ENCODE results near the gene EHMT1.

EHMT1 gene

DNA sequence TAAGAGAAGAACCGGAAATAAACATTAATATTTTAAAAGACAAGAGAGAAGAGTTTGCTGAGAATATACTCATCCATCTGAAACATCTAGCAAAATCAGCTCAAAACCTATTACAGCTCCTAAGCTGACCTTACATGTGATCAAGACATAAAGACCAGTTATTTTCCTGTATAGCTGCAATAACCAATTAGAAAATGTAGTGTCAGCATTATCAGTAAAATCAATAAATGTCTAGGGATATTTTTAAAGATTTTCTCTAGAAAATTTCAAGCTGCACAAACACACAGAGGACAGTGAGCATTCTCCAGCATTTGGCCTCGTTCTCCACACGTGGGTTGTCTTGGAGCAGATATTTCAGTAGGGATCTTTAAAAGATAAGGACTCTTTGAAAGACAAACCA, 131.2 kb downstream of the EHMT1 start:
- ChIA-PET CTCF (no interaction called here), POLR2A (interaction anchor here (0.9 kb wide), 1 partner anchor 118 kb away, joined by 3 read pairs; no protein-coding TSS in a partner anchor)
- no peak for DNase-seq (ENCODE audit: extremely low spot score)
- TF ChIP-seq ELF4 (IDR thresholded peaks at IDR 0.05): no peak

DNA sequence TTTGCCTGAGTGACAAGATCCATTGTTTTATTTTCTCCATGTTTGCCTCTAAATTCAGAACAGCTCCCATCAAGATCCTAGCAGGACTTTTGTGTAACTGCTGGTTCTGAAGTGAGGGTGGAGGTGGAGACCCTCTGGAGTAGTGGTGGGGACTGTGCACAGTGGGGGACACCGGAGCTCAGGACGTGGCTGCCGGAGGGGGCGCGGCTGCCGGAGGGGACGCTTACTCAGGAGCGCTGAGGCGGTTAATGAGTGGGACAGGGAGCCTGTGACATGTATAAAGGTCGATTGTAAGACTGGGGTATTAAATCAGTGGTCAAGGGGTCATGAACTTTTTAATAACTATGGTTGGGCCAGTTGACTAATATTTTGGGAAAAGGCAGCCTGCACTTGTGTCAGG, 131.8 kb downstream of the EHMT1 start:
- ChIA-PET POLR2A (no interaction called here), CTCF (no interaction called here)
- no peak for DNase-seq (ENCODE audit: extremely low spot score)
- TF ChIP-seq CTBP1 (IDR thresholded peaks at IDR 0.05; ENCODE audit: borderline replicate concordance): no peak
- no peak for TF ChIP-seq FOXK2 (IDR thresholded peaks at IDR 0.05)
- TF ChIP-seq, protein P1, sequence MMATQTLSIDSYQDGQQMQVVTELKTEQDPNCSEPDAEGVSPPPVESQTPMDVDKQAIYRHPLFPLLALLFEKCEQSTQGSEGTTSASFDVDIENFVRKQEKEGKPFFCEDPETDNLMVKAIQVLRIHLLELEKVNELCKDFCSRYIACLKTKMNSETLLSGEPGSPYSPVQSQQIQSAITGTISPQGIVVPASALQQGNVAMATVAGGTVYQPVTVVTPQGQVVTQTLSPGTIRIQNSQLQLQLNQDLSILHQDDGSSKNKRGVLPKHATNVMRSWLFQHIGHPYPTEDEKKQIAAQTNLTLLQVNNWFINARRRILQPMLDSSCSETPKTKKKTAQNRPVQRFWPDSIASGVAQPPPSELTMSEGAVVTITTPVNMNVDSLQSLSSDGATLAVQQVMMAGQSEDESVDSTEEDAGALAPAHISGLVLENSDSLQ (IDR thresholded peaks at IDR 0.05): no peak

DNA sequence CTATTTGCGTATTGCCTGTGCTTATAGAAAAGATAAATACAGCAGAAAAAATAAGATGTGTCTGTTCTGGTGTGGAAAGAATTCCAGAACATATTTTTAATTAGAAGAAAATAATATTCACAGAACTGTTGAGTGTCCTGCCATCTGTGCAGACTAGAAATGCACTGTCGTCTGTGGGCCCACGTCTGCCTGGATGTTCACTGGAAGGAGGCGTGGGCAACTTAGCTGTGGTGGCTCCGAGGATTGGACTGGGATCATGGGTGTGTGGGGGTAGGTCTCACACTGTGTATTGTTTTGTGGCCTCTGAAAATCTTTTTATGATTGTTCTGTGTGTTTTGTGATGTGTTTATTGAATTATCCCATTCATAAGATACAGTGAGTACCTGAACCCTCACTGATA, 132.8 kb downstream of the EHMT1 start:
- CTCF ChIA-PET: no interaction called here
- POLR2A ChIA-PET: no interaction called here
- DNase-seq (ENCODE audit: extremely low spot score): no peak
- no peak for TF ChIP-seq FOXM1 (IDR thresholded peaks at IDR 0.05; ENCODE audit: borderline replicate concordance)
- TF ChIP-seq SUZ12 (IDR thresholded peaks at IDR 0.05): no peak
- TF ChIP-seq FOXA1 (IDR thresholded peaks at IDR 0.05): no peak
- no peak for TF ChIP-seq SP1 (IDR thresholded peaks at IDR 0.05)
- no peak for TF ChIP-seq LEF1 (IDR thresholded peaks at IDR 0.05; ENCODE audit: borderline replicate concordance)

DNA sequence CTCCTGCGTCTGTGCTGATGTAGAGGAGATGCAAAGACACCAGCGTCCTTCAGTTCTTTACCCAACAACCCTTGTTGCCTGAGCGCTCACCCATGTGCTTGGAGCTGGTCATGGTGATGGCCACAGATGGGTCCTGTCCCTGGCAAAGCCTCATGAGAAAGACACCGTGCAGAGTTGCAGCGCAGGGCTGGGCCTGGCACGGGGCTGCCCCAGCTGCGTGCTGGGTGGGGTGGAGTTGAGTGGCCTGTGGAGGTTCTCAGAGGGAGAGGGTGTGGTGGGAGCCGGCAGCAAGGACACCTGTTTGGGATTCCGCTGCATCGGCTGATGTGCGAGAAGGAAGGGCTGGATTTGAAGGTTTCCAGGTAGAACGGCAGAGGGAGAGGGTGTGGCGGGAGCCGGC, 133.6 kb downstream of the EHMT1 start:
- ChIA-PET CTCF (no interaction called here), POLR2A (no interaction called here)
- no peak for TF ChIP-seq ZNF384 (IDR thresholded peaks at IDR 0.05)
- TF ChIP-seq L3MBTL2 (conservative IDR thresholded peaks at IDR 0.05): no peak
- no peak for TF ChIP-seq NFRKB (IDR thresholded peaks at IDR 0.05)
- TF ChIP-seq SP1 (IDR thresholded peaks at IDR 0.05): no peak
- TF ChIP-seq FOXM1 (IDR thresholded peaks at IDR 0.05; ENCODE audit: borderline replicate concordance): no peak
- no peak for TF ChIP-seq ELF4 (IDR thresholded peaks at IDR 0.05)
- no peak for TF ChIP-seq ARNT (IDR thresholded peaks at IDR 0.05)
- no peak for TF ChIP-seq HDGF (IDR thresholded peaks at IDR 0.05; ENCODE audit: borderline replicate concordance)
- TF ChIP-seq TARDBP (IDR thresholded peaks at IDR 0.05): no peak
- TF ChIP-seq FOXA1 (IDR thresholded peaks at IDR 0.05): no peak
- TF ChIP-seq, protein P1 (IDR thresholded peaks at IDR 0.05): no peak
- no peak for DNase-seq (ENCODE audit: extremely low spot score)

DNA sequence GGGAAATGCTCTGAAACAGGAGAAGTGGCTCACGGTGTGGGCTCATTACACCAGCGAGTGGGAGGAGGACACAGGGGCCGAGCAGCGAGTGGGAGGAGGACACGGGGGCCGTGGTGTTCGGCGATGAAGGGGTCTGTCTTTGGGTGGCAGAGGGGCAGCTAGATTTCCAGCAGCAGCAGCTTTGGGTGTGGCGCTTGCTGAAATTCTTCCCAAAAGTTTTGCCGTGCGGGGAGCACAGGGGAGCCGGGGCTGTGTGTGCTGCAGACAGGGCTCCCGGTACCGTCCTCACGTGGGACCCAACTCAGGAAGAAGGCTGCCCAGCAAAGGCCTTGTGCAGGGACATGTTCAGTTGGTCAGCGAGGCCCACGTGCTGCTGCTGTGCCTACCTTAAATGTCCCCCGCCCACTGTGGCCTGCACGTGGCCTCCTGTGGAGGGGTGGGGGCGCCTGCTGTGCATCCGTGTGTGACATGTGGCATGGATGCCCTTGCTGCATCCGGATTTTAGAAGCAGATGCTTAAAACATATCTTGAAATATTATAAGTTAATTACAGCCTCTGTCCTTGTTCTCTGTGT, 134.5 kb downstream of the EHMT1 start:
- ChIA-PET POLR2A (no interaction called here), CTCF (no interaction called here)
- DNase-seq (ENCODE audit: extremely low spot score): no peak
- TF ChIP-seq ZNF384 (IDR thresholded peaks at IDR 0.05) (no peak), BHLHE40 (IDR thresholded peaks at IDR 0.05; ENCODE audit: borderline replicate concordance) (no peak)
- TF ChIP-seq, protein P1 (IDR thresholded peaks at IDR 0.05): no peak

DNA sequence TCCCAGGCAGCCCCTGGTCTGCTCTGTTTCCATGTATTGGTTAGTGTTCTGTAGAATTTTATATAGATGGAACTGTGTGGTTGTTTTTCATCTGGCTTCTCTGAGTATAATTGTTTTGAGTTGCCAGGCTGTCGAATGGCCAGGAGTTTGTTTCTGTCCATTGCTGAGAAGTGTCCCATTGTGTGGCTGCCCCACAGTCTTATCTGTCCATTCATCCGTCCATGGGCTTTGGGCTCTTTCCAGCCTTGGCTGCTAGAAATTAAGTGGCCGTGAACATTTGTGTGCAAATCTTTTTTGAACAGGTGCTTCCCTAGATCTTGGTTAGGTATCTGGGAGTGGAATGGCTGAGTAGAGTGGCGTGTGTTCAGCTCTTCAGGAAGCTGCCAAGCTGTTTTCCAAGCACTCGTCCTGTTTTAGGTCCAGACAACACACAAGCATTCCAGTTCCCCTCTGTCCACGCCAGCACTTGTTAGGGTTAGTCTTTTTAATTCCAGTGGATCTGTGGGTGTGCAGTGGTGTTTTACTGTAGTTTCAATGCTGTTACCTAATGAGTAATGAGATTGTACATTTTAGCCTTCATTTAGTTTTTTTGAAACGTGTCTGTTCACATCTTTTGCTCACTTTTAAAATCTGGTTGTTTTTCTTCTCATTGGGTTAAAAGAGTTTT, 136.6 kb downstream of the EHMT1 start:
- TF ChIP-seq, protein P1 (IDR thresholded peaks at IDR 0.05): no peak
- TF ChIP-seq FOXK2 (IDR thresholded peaks at IDR 0.05): no peak
- no peak for TF ChIP-seq BHLHE40 (IDR thresholded peaks at IDR 0.05; ENCODE audit: borderline replicate concordance)
- TF ChIP-seq L3MBTL2 (conservative IDR thresholded peaks at IDR 0.05): no peak
- no peak for TF ChIP-seq LEF1 (IDR thresholded peaks at IDR 0.05; ENCODE audit: borderline replicate concordance)
- TF ChIP-seq FOXA1 (IDR thresholded peaks at IDR 0.05): no peak
- no peak for TF ChIP-seq ARNT (IDR thresholded peaks at IDR 0.05)
- CTCF ChIA-PET: interaction anchor here (0.7 kb wide), 1 partner anchor 22 kb away, joined by 4 read pairs; no protein-coding TSS in a partner anchor
- POLR2A ChIA-PET: no interaction called here
- DNase-seq (ENCODE audit: extremely low spot score): no peak

DNA sequence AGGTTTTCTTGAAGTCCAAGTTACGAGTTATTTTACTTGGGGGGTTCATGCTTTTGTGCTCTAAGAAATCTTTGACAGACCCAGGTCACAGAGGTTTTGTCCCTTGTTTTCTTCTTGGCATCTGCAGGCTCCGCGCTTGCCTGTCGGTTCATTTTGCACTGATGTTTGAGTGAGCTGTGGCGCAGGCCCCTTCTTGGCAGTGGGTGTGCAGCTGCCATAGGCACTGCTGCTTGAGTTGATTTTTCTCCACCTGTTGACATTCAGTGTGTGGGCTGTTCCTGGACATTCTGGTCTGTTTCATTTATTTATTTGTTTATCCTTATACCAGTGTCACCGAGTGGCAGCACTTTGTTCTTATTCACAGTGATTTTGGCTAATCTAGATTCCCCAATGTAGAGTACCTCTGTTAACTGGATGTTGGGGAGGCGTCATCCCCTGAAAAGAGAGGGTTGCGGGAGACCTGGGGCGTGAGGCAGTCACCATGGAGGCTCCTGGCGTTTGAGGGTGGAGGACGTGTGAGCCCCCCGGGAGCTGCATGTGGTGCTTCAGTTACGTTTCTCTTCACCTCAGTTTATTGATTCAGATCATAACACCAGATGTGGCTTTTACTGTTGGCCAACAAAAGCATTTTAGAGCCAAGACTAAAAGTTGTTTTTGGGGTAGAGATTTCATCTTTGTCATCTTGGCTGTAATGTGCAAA, 137.4 kb downstream of the EHMT1 start:
- CTCF ChIA-PET: no interaction called here
- POLR2A ChIA-PET: no interaction called here
- no peak for DNase-seq (ENCODE audit: extremely low spot score)
- TF ChIP-seq L3MBTL2 (conservative IDR thresholded peaks at IDR 0.05) (no peak), HDGF (IDR thresholded peaks at IDR 0.05; ENCODE audit: borderline replicate concordance) (no peak), ZNF384 (IDR thresholded peaks at IDR 0.05) (no peak), FOXM1 (IDR thresholded peaks at IDR 0.05; ENCODE audit: borderline replicate concordance) (no peak), FOXA1 (IDR thresholded peaks at IDR 0.05) (no peak), LEF1 (IDR thresholded peaks at IDR 0.05; ENCODE audit: borderline replicate concordance) (no peak), TARDBP (IDR thresholded peaks at IDR 0.05) (no peak), SP1 (IDR thresholded peaks at IDR 0.05) (no peak), CTBP1 (IDR thresholded peaks at IDR 0.05; ENCODE audit: borderline replicate concordance) (no peak), ARNT (IDR thresholded peaks at IDR 0.05) (no peak), SUZ12 (IDR thresholded peaks at IDR 0.05) (no peak), BHLHE40 (IDR thresholded peaks at IDR 0.05; ENCODE audit: borderline replicate concordance) (no peak), FOXK2 (IDR thresholded peaks at IDR 0.05) (no peak)
- TF ChIP-seq, protein P1 (IDR thresholded peaks at IDR 0.05): no peak

Measured in HEK293T (cell line).